Ureter (tissue), 1 donor: ENCODE data around the gene GTF2F2. TPM values are rescaled to one million over a fixed set of nuclear protein-coding genes. Genes with fewer than 3 reads are reported as not detected.

ENCODE experiments used
- DNase-seq: peaks from one replicate; pipeline ENCODE4 v3.0.0-alpha.2; 2020; ENCODE audit warnings: low spot score
- total RNA-seq: library from RNA; stranded (reverse); gene quantifications from one replicate; pipeline ENCODE4 v1.2.4, GENCODE V29; 2023
- donor health status: DM: yes; HTN: yes; CAD: no.

The GTF2F2 gene
- total RNA-seq, 1 donor from 2014 or later = 15.8 TPM

- DNase-seq = no peak
These were observed 2.6 kb downstream of the GTF2F2 start for GRCh38 chr13:45122941-45123340.

GRCh38 chr13:45132369-45133064 lies 12.2 kb downstream of the GTF2F2 start:
- no peak for DNase-seq

GRCh38 chr13:45133396-45134118 lies 13.2 kb downstream of the GTF2F2 start:
- DNase-seq = no peak

- no peak for DNase-seq
These were observed 16.6 kb downstream of the GTF2F2 start for GRCh38 chr13:45136741-45137504.

- DNase-seq = no peak
These were observed 17.2 kb downstream of the GTF2F2 start for GRCh38 chr13:45137526-45137925.

GRCh38 chr13:45138282-45138681 lies 18.0 kb downstream of the GTF2F2 start:
- no peak for DNase-seq

GRCh38 chr13:45141369-45141768 lies 21.1 kb downstream of the GTF2F2 start:
- no peak for DNase-seq

GRCh38 chr13:45142440-45143345 lies 22.4 kb downstream of the GTF2F2 start:
- no peak for DNase-seq

GRCh38 chr13:45143346-45143751 lies 23.0 kb downstream of the GTF2F2 start:
- no peak for DNase-seq

- no peak for DNase-seq
These were observed 29.7 kb downstream of the GTF2F2 start for GRCh38 chr13:45149964-45150363.

- DNase-seq = no peak
These were observed 36.5 kb downstream of the GTF2F2 start for GRCh38 chr13:45156565-45157361.

- DNase-seq = no peak
These were observed 41.9 kb downstream of the GTF2F2 start for GRCh38 chr13:45162194-45162593.

GRCh38 chr13:45162821-45163220 lies 42.5 kb downstream of the GTF2F2 start:
- DNase-seq = no peak

- no peak for DNase-seq
These were observed 46.5 kb downstream of the GTF2F2 start for GRCh38 chr13:45166858-45167257.

GRCh38 chr13:45167611-45168554 lies 47.6 kb downstream of the GTF2F2 start:
- no peak for DNase-seq

- no peak for DNase-seq
These were observed 48.2 kb downstream of the GTF2F2 start for GRCh38 chr13:45168555-45168930.

GRCh38 chr13:45174478-45174877 lies 54.2 kb downstream of the GTF2F2 start:
- no peak for DNase-seq

GRCh38 chr13:45178349-45179162 lies 58.2 kb downstream of the GTF2F2 start:
- DNase-seq = no peak

- DNase-seq = no peak
These were observed 59.1 kb downstream of the GTF2F2 start for GRCh38 chr13:45179428-45179827.
